Measurements from ENCODE around the gene PIEZO2.
"Not testable (repeated sequence)": the region's sequence is repeated elsewhere in the genome, so short reads cannot be mapped to it uniquely, and the experiment has no call there.

Gene PIEZO2

DNA sequence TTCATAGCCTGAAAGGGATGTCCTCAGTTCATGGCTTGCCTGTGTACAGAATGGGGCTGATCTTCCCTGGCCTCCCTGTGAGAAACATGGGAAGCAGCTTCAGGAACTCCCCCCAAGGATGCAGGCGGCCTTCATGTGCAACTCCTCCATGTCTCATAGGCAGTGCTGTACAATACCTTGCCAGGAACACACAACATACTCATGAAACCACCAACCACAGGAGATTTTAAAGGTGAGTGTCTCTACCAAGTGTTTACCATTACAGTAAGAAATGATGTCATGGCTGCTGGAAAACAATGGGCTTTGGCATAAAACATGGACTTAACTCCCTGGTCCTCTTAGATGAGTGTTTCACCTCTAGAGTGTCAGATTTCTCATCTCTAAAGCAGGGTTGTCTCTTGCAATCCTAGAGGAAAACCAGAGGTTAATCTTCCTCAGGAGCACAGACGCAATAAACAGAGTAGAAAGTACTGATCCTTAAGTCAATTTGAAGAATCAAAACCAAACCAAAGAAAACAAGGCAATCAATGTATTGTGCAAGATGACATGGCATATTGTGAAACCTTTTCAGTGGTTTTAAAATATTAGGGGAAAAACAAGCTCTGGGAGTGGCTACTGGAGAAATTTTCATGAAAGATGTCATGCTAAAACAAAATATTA is 528.6 kb downstream of the PIEZO2 start:
- not testable (repeated sequence) for DNase-seq (ENCODE audit: low read depth in 2 of 2)
